Measurements from ENCODE around the gene PTGER3. TPM values are rescaled to one million over a fixed set of nuclear protein-coding genes. Genes with fewer than 3 reads are reported as not detected.

Gene PTGER3
- total RNA-seq, 1 donor from 2014 or later = 4.2 TPM

- intact Hi-C loops (cut with micrococcal nuclease) = loop anchor here (2.0 kb wide), 1 partner anchor 21 kb away; no protein-coding TSS in a partner anchor
Measured at GRCh38 chr1:71053758-71054157, 6.1 kb upstream of the PTGER3 start.

- intact Hi-C loops (cut with micrococcal nuclease) = no loop called here
Measured at GRCh38 chr1:71053146-71053545, 5.5 kb upstream of the PTGER3 start.

DNA sequence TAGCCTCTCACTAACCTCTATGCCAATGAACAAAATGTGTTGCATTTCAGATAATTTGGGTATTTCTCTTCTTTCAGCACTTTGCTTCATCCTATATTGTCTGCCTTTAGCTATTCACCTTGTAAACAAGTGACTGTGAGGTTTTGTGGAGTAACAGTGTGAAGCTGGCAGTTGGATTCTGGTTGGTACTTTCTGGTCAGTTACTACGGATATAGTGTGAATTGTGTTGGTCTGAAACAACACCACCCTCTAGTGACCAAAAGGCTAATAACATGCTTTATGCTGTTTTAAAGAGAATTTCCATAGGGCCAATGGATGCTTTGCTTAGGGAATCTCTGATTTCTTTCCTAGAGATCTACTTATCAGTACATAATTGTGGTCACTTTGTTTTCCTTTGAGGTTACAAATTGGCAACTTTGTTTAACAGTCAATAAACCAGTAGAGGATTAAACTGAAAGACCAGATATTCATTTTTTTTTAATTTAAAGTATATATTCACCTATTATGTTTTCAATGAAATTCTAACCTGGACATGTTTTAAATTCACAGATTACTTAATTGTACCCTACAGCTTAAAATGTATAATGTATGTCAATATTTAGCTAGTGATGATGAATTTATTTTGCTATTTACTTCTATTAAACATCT lies 2.5 kb upstream of the PTGER3 start:
- intact Hi-C loops (cut with micrococcal nuclease) = loop anchor here (1.0 to 10.0 kb wide), 7 partner anchors 31 to 918 kb away; partner anchors contain the start of genes CTH and ZRANB2

- intact Hi-C loops (cut with micrococcal nuclease) = loop anchor here (5.0 to 10.0 kb wide), 4 partner anchors 140 to 915 kb away; partner anchors contain the start of gene CTH
Measured at GRCh38 chr1:71046891-71047634, 553 bp downstream of the PTGER3 start.

GRCh38 chr1:71045463-71046028 lies 2.1 kb downstream of the PTGER3 start:
- intact Hi-C loops (cut with micrococcal nuclease) = loop anchor here (5.0 to 10.0 kb wide), 4 partner anchors 138 to 913 kb away; partner anchors contain the start of gene CTH

DNA sequence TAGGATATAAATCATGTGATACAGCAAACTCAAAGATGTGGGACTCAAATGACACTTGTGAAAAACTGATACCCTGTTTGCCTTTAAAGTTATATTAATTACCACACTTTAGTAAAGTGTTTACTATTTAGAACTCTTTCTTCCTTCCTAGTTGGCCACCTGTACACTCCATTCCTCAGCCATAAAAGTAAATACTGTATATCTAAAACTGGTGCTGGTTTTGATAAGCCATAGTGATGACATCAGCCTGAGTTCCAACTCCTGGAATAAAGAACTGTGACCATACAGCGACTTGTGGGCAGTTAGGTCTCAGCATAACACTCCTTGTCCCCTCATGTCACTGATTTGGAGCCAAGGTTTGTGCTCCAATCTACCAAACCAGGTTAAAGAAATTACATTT lies 2.8 kb downstream of the PTGER3 start:
- intact Hi-C loops (cut with micrococcal nuclease) = loop anchor here (5.0 to 10.0 kb wide), 4 partner anchors 138 to 913 kb away; partner anchors contain the start of gene CTH

DNA sequence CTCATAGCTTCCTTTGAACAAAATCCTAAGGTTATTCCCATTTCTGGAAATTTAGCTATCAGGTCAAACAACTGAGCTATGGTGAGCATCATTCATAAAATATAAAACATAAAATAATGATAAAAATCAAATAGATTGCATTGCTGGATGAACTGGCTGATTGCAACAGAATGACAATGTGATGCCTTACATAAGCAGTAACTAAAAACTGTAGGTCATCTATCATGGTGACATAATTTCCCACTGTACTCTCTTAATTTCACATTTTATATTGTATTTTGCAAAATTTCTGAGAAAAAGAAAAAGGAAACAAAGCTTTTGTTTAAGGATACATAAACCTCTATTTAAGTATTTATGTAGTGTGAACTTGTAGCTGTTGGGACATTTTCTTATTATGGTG lies 4.6 kb downstream of the PTGER3 start:
- intact Hi-C loops (cut with micrococcal nuclease) = loop anchor here (10.0 kb wide), 1 partner anchor 628 kb away; the partner anchor contains the start of gene CTH

DNA sequence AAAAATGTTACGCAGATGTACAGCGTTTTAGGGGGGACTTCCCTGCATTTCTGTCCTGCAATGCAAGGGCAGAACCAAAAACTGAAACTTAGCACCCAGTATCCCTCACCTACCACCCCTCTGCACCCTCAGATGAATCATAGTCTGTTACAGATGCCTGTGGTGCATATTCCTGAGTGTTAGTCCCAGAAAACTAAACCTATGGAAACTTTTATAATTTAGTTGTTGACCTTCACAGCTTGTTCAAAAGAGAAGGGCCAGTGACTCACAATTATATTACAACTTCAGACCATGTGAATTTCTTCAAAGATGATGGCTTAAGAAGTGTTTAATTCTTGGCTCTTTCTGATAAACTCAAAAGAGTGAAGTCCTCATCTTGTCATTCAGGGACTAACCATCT lies 5.8 kb downstream of the PTGER3 start:
- intact Hi-C loops (cut with micrococcal nuclease) = loop anchor here (10.0 kb wide), 1 partner anchor 627 kb away; the partner anchor contains the start of gene CTH

DNA sequence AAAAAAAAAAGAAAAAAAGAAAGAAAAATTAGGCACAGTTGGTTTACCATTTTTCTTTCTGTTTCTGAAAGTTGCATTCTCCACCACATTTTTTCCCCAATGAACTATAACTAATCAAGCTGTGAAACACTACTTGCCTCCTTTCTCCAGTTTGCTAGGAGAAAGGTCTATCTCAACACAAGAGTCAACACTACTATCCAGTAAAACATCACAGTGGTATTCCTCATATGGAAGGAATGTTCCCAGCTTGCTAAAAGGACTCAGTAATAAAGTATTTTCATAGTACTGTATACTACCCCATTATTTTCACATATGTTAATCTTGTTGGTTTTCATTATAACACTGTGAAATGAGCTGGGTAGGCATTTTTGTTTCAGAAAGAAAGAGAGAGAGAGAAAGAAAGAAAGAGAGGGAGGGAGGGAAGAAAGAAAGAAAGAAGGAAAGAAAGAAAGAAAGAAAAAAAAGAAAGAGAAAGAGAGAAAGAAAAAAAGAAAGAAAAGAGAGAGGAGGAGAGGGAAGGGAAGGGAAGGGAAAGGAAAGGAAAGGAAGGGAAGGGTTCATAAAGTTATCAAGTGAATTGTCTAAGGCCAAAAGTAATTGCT lies 7.9 kb downstream of the PTGER3 start:
- intact Hi-C loops (cut with micrococcal nuclease) = loop anchor here (10.0 kb wide), 1 partner anchor 625 kb away; the partner anchor contains the start of gene CTH

- intact Hi-C loops (cut with micrococcal nuclease) = no loop called here
Measured at GRCh38 chr1:71038942-71039341, 8.7 kb downstream of the PTGER3 start.

DNA sequence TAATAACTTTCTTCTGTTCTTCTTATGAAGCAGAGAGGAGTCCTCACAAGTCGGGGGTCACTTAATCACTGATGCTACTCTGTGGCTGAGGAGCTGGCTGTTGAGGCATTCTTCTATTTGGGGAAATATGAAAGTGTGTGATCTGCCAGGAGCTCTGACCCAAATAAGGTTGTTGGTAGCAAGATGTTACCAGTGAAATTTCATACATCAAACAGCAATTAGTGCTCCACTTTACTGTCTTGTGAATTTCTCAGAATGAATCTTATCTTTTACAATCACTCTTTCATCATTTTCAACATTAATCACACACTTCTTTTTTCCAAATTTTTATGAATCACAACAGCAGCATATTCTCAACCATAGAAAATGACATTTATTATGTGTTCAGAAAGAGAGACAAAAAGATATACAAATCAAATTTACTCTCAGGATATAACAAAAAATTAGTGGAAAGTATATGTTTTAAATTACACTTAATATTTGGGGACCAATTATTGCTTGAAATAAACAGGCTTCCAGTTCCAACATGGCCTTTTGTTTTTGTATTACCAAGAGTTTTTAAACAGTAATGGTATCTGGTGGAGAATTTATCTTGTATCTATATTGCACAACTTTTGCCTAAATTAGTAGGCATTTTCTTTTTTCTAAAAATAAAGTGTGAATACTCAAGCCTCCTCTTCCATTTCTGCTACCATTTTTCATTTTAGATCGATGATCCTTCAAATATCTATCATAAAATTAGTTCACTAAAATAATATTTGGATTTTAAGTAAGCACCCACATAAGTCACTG lies 9.6 kb downstream of the PTGER3 start:
- intact Hi-C loops (cut with micrococcal nuclease) = no loop called here

DNA sequence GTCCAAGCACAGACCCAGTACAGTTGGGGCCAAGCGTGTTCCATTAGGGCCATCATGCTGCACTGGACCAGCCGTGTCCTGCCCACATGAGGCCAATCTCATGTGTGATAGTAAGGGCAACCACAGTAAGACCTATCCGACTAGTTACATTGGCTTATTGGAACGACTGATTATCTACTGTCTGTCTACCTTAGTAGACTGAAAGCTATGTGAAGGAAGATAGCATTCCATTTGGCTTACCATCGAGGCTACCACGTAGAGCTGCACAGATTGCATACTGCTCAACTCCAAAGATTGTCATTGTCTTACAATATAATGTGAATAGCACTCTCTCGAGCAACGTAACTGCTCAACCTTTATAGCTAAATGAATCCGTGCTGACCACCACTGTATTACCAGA lies 10.6 kb downstream of the PTGER3 start:
- intact Hi-C loops (cut with micrococcal nuclease) = no loop called here

DNA sequence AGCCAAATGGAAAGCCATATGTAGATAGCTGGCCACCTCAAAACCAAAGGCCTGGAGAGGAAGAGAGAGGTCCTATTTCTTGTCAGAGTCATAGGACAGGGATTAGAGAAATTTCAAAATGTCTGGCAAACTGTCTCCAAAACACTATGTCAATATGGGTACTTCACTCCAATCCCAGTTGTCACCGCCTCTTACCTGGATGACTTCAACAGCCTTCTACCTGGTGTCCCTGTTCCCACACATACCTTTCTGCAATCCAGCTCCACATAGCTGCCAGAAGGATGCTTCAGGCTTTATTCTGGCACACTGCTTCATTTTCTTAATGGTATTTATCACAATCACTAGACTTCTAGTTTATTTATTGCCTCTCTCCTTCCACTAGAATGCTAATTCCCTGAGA lies 14.5 kb downstream of the PTGER3 start:
- intact Hi-C loops (cut with micrococcal nuclease) = no loop called here

DNA sequence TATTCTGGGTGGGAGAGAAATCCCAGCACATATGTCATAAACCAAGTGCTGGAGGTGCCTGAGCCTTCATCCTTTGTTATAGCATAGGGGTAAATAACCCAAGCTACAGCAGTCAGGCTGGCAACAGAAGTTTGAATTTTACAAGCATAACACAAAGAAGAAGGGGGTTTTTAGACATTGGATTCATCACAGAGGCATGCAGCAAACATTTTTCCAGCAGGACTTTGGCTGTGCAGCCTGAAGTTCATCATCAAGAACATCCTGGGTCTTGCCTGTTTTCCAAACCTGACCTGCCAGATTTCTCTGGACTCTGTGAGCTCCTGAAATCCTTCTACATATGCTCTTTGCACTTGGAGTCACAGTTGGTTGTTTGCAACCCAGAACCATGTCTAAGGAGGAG lies 16.2 kb downstream of the PTGER3 start:
- intact Hi-C loops (cut with micrococcal nuclease) = no loop called here

DNA sequence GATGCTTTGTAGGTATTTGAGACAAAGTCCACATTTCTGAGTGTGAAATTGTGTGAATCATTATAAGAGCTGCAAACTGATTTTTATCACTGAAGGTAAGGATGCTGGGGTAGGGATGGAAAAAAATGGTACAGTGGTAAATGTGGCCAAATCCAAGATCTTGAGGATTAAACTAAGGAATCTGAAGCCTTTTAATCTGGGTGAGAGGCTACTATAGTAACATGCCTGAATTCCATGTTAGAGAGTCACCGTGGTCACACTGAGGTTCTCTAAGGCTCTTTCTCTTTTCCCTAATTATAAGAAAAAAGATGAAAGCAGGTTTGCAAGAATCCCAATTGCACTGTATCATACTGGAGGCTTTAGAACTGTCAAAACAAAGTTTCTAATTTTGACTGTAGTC lies 17.6 kb downstream of the PTGER3 start:
- intact Hi-C loops (cut with micrococcal nuclease) = no loop called here

- intact Hi-C loops (cut with micrococcal nuclease) = no loop called here
Measured at GRCh38 chr1:71028981-71029380, 18.6 kb downstream of the PTGER3 start.

- intact Hi-C loops (cut with micrococcal nuclease) = no loop called here
Measured at GRCh38 chr1:71027991-71028390, 19.6 kb downstream of the PTGER3 start.

DNA sequence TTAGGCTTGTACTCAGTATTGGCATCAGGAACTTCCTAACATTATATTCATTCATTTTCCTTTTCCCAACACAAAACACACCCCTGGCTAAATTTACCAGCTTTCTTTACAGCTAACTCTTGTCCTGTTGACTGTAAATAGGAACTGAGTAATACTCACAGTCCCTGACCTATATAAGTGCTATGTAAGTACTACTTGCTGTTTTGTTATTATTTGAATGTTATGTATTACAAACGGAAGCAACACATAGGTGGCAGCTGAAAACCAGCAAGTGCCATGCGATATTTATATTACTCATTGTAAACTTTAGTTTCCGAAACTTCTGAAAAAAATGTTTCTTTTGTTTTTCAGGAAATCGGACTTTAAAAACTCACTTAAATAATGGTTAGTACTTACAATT lies 21.5 kb downstream of the PTGER3 start:
- intact Hi-C loops (cut with micrococcal nuclease) = no loop called here

DNA sequence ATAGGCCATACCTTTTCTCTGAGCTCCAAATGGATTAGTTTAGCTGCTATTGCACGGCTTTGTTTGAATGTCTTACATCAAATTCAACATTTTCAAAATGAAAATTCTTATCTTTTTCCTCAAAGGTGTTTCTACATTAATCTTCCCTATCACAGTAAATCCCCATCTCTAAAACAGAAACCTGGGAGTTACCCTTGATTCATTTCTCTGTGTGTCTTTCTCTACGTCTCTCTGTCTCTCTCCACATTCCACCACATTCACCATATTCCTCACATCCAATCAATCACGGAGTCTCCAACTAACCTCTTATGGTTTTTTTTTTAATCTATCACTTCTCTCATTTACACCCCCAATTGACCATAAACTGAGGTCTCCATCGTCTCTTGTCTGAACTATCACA lies 24.1 kb downstream of the PTGER3 start:
- intact Hi-C loops (cut with micrococcal nuclease) = no loop called here

GRCh38 chr1:71019233-71019969 lies 28.2 kb downstream of the PTGER3 start:
- intact Hi-C loops (cut with micrococcal nuclease) = no loop called here

All from T-helper 2 cell treated with Interferon-gamma antibody and Interleukin-4, amounts not matched to agents 100 ng/mL and 5 ng/mL, for 36 hours (primary cell).